ENCODE data around the gene CSRP3. TPM values are rescaled to one million over a fixed set of nuclear protein-coding genes. Genes with fewer than 3 reads are reported as not detected.

CSRP3 gene
- total RNA-seq = not detected
- polyA plus RNA-seq = 1 to 10 TPM in 1 of 3 donors, under 1 TPM in 2; 0.15 to 1.7 (median 0.31) TPM
- long read RNA-seq, donor 1 = 0 reads
- long read RNA-seq, donor 2 = 0 reads
- long read RNA-seq, donor 3, partial matches to known transcripts = 0 of 1 reads
- long read RNA-seq, donor 3, other reads (novel, unspliced or antisense) = 0 of 1 reads
- long read RNA-seq, donor 4 = 0 reads
- long read RNA-seq, donor 5, partial matches to known transcripts = 0 of 1 reads
- long read RNA-seq, donor 5, other reads (novel, unspliced or antisense) = 0 of 1 reads
- long read RNA-seq, donor 6 = 0 reads
- long read RNA-seq, donor 7 = 0 reads
- long read RNA-seq, donor 8, partial matches to known transcripts = 0 of 1 reads
- long read RNA-seq, donor 8, other reads (novel, unspliced or antisense) = 0 of 1 reads
- long read RNA-seq, donor 9 = 0 reads
- long read RNA-seq, donor 10 = 0 reads

- Histone ChIP-seq H3K9me3 (no peaks in the 10 kb centered on the region), H3K4me1 (peaks cover 0 to 19% (median 8%) of the 10 kb centered on the region in 4 donors), H3K36me3 (no peaks in the 10 kb centered on the region), H3K27me3 (peaks cover 0 to 4% (median 0%) of the 10 kb centered on the region in 3 donors), H3K27ac (peak within 1 kb of the TSS in 4 of 5 donors; percentile 20 to 58 (median 48)), H3K4me3 (no peak within 1 kb of the TSS)
- intact Hi-C loops (cut with DNase I; ENCODE audit: low total_unique reads) = no loop called here
- DNase-seq = no peak
- 69 to 79% (median 73%) methylated on average over 7 of the region's 7 CpGs for WGBS, 5 donors
- TF ChIP-seq EP300 (IDR thresholded peaks at IDR 0.05) (no peak), CTCF (IDR thresholded peaks at IDR 0.05) (no peak), POLR2A (IDR thresholded peaks at IDR 0.05) (no peak), POLR2AphosphoS5 (IDR thresholded peaks at IDR 0.05) (no peak)
Observed at GRCh38 chr11:19201737-19202605, at the start of gene CSRP3. CSRP3 (minus strand) TSS chr11:19201983; CDS start chr11:19192448, 9,535 bp downstream.

- Histone ChIP-seq H3K27ac (no peak overlapping the region), H3K36me3 (no peaks in the 10 kb centered on the region), H3K27me3 (no peaks in the 10 kb centered on the region), H3K4me3 (no peak overlapping the region), H3K9me3 (no peaks in the 10 kb centered on the region), H3K4me1 (peaks cover 0 to 7% (median 2%) of the 10 kb centered on the region in 4 donors)
- intact Hi-C loops (cut with DNase I; ENCODE audit: low total_unique reads) = no loop called here
- no peak for DNase-seq
- no peak for TF ChIP-seq CTCF (IDR thresholded peaks at IDR 0.05)
- no peak for TF ChIP-seq EP300 (IDR thresholded peaks at IDR 0.05)
- no peak for TF ChIP-seq POLR2A (IDR thresholded peaks at IDR 0.05)
- TF ChIP-seq POLR2AphosphoS5 (IDR thresholded peaks at IDR 0.05) = no peak
Observed at GRCh38 chr11:19251577-19251976, 49.8 kb upstream of the CSRP3 start.

GRCh38 chr11:19246816-19247215, 45.0 kb upstream of the CSRP3 start:
- intact Hi-C loops (cut with DNase I; ENCODE audit: low total_unique reads) = no loop called here
- Histone ChIP-seq H3K4me1 (peaks cover 7 to 33% (median 14%) of the 10 kb centered on the region in 4 donors), H3K36me3 (no peaks in the 10 kb centered on the region), H3K4me3 (no peak overlapping the region), H3K9me3 (no peaks in the 10 kb centered on the region), H3K27me3 (peaks cover 7 to 35% (median 10%) of the 10 kb centered on the region in 3 donors), H3K27ac (no peak overlapping the region)
- no peak for TF ChIP-seq POLR2AphosphoS5 (IDR thresholded peaks at IDR 0.05)
- TF ChIP-seq POLR2A (IDR thresholded peaks at IDR 0.05) = no peak
- TF ChIP-seq EP300 (IDR thresholded peaks at IDR 0.05) = no peak
- no peak for TF ChIP-seq CTCF (IDR thresholded peaks at IDR 0.05)
- 94 to 100% (median 100%) methylated on average over 1 of the region's 1 CpG for WGBS, 5 donors
- DNase-seq = no peak

GRCh38 chr11:19245351-19245750, 43.6 kb upstream of the CSRP3 start:
- WGBS, 5 donors = 74 to 93% (median 87%) methylated on average over 5 of the region's 5 CpGs
- no peak for TF ChIP-seq CTCF (IDR thresholded peaks at IDR 0.05)
- no peak for TF ChIP-seq POLR2A (IDR thresholded peaks at IDR 0.05)
- TF ChIP-seq EP300 (IDR thresholded peaks at IDR 0.05) = no peak
- no peak for TF ChIP-seq POLR2AphosphoS5 (IDR thresholded peaks at IDR 0.05)
- Histone ChIP-seq H3K27me3 (peaks cover 11 to 49% (median 21%) of the 10 kb centered on the region in 3 donors), H3K27ac (peak overlapping the region in 1 of 5 donors; percentile 31), H3K4me3 (no peak overlapping the region), H3K9me3 (no peaks in the 10 kb centered on the region), H3K36me3 (no peaks in the 10 kb centered on the region), H3K4me1 (peaks cover 15 to 47% (median 29%) of the 10 kb centered on the region in 4 donors)
- intact Hi-C loops (cut with DNase I; ENCODE audit: low total_unique reads) = no loop called here
- no peak for DNase-seq

Measured in stomach (tissue), 19 donors.